Stimulated activated CD8-positive, alpha-beta memory T cell treated with anti-CD3 and anti-CD28 coated beads, Interleukin-4, amount 100 ng/mL, for 24 hours (primary cell): ENCODE results near the gene MTMR11.
"Not testable (repeated sequence)": the region's sequence is repeated elsewhere in the genome, so short reads cannot be mapped to it uniquely, and the experiment has no call there.

Source experiments
- DNase-seq: peaks from one replicate; pipeline ENCODE4 v3.0.0-alpha.2; 2020; ENCODE audit warnings: low read depth

Gene MTMR11

DNA sequence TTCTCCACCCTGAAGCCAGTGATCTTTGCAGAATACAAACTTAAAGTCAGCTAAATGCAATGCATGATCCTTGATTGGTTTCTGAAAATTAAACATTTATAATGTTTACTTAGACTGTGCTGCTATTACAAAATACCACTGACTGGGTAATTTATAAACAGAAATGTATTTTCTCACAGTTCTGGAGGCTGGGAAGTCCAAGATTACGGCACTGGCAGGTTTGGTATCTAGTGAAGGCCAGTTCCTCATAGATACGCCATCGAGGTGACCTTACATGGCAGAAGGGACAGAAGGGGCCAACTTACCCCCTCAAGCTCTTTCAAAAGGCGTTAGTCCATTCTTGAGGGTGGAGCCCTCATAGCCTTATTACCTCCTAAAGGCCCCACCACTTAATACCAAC lies 40.1 kb downstream of the MTMR11 start:
- DNase-seq: no peak

DNA sequence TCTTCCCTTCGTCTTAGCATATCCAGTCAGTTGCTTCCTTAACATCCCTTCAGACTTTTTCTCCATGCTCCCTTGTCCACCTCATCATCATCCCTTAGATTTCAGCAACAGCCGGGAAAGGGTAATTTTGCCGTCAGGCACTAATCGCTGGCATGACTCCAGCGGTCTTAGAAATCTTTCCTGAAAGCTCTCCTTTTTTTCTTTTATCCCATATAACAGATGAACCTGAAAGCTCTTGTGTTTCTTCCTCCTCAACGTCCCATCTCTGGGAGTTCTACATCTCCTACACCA lies 47.7 kb downstream of the MTMR11 start:
- DNase-seq: no peak

DNA sequence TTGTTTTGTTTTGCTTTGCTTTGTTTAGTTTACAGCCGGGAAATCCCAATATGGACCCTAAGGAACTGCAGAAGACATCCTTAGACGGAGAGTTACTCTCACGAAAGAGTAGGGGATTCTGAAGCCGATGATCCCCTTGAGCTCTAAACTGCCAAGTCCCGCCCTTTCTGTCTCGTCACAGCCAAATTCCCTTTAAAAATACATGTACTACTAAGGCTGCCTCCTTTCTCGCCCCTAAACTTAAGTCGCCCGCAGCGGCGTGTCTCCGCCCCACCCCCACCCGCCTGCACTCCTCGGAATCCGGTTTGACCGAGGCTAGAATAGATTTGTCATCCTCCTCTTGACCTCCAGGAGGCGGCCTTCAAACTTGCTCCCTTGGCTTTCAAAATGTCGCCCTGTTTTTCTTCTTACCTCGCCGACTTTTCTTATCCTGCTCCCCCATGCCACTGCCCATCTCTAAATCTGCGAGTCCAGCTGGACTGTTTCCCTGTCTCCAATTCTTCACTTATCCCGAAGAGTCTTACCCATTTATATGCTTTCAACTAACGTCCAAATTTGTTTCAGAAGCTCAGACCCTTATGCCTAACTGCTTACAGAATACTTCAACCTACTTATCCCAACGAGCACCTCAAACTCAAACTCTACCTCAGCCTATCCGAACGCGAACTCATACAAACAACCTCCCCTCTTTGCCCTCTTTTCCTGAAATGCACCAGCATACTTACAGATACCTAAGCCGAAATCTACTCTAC lies 48.3 kb downstream of the MTMR11 start:
- DNase-seq: peak; percentile 67

DNA sequence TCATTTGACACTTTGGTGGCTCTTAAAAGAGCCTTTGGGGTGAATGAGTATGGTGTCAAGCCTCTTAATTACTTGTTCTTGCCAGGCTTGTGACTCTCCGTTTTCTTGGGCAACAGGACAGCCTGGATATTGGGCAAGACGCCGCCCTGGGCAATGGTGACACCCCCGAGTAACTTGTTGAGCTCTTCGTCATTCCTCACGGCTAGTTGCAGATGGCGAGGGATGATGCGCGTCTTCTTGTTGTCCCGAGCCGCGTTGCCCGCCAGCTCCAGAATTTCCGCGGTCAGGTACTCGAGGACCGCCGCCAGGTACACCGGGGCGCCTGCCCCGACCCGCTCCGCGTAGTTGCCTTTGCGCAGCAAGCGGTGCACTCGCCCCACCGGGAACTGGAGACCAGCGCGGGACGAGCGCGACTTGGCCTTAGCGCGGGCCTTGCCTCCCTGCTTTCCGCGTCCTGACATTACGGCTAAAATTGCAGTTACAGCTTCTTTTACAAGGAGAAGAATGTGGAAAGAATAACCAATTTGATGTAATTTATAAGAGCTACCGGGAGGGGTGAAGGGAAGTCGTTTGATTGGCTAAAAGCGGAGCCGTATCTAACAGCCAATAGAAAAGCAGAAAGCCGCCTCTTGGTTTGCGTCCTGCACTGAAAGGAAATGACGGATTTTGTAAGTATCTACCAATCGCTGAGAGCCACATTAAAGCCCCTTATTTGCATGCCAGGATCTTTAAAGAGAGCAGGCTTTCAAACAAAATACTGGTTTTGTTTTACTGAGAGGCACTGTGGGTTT lies 49.0 kb downstream of the MTMR11 start:
- no peak for DNase-seq

DNA sequence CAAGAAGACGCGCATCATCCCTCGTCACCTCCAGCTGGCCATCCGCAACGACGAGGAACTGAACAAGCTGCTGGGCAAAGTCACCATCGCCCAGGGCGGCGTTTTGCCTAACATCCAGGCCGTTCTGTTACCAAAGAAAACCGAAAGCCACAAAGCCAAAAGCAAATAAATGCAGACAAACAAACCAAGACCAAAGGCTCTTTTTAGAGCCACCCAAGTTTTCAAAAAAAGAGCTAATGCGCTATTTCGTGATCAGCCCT lies 49.6 kb downstream of the MTMR11 start:
- not testable (repeated sequence) for DNase-seq

GRCh38 chr1:149886396-149887195 lies 50.1 kb downstream of the MTMR11 start:
- peak; percentile 63 for DNase-seq

DNA sequence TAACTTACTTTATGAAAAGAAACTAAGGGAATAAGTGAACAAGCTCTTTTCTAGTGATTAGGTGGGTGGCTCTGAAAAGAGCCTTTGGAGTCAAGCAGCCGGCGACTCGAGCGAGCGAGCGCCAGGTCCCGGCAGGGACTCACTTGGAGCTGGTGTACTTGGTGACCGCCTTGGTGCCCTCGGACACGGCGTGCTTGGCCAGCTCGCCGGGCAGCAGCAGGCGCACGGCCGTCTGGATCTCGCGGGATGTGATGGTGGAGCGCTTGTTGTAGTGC lies 50.6 kb downstream of the MTMR11 start:
- DNase-seq: not testable (repeated sequence)

DNA sequence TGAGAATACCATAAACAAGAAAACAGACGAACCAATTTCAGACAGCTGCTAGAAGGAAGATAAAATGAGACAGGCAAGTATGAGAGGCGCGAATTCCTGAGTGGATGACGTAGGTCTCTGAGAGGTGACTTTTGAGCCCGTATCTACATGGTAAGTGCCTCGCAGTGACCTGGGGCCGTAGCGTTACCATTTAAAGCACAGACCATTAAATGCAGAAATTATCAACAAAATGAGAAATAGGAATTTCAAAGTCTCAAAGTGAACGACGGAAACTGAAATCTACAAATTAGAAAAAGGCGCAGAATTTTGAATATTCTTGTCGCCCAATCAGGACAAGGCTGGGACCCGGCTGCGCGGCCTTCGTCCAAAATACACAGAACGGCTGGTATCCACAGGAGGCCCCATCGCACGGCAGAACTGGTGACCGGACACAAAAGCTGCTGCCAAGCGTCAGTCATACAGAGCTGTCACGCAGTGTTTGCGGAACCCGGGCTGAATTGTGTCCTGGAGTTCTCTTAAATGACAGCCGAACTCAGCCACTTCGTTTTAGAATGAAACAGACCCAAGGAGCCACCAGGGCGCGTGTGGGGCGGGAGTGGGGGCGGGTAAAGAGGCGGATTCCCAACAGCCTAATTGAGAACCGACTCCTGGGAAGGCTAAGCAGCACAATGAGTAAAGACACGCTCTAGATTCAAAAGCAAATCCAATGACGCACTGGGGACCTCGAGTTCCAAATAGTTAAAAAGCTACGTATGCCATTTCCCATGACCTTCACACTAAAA lies 51.1 kb downstream of the MTMR11 start:
- DNase-seq: no peak

DNA sequence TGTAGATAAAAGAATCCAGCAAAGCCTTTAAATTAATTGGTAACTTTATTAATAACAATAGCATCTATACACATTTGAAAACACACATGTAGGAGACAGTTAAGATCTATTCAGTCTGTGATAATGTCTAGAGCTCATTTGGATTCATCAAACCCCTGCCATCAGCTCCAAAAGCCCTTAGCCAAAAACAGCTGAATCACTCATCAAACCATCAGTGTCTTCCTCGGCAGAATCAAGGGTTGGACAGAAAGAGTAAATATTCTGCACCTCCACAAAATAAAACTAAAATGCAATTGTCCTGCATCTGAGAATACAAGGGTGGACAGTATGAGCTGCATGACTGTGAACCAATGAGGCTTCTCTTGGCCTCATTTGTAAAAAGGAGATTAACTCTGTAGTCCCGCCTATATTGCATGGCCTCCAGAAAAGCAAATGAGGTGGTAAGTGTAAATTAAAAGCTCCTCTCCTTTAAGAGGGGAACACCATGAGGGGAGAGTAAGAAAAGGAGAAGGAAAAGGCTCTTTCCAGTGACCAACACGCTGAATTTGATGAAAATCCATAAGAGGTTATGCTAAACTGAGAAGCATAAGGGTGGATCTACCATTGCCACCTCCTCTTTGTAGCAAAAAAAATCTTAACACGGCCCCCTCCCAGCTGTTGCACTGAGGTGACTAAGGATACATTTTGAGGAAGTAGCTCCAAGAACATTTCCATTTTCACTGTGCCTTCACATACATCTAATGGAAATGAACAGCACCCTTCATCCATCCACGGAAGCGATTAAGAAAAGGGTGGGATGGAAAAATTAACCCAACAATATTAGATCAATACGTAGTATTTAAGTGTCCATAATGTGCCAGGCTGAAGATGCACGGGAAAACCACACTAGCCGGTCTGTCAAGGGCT lies 52.0 kb downstream of the MTMR11 start:
- no peak for DNase-seq

- no peak for DNase-seq
Measured at GRCh38 chr1:149883598-149884247, 53.0 kb downstream of the MTMR11 start.

DNA sequence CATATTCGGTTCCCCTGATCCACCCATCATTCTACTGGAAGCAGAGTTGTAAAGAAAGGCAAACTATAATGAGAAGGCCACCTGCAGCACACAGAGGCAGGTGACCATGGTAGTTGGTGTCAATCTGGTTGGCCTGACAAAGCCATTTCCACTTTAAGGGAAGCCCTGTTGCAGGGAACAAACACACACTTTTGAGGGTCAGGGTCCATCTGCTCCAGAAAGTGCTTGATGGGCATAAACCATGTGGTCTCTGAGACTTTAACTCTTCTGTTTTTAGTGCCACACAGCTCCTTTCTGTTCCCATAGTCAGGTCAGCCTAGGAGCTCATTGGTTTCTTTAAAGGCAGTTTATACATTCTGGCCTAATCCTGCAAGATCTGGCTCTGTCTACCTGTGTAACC lies 54.8 kb downstream of the MTMR11 start:
- no peak for DNase-seq

GRCh38 chr1:149879556-149879955 lies 57.1 kb downstream of the MTMR11 start:
- no peak for DNase-seq
